ENCODE data around the gene RPH3AL.

Gene RPH3AL

DNA sequence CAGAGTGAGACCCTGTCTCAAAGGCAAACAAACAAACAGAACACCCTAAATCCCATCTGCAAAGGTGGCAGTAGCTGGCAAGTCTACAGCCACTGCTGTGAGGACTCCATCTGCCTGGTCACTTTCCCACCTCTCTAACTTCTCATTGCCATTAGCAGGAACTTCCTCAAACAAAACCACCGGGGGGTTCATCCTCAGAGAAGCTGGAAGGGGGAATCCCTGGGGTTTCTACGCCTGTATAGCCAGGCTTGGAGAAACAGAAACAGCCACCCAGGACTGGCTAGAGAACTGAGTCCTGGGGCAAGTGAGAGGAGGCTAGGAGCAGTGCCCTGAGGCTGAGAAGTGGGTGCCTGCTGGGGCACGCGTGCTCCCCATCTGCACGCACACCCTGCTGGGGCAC, 7.3 kb downstream of the RPH3AL start:
- H3K4me3 ChIP-seq (ENCODE audit: low read length) = no peak overlapping the region
- DNase-seq (ENCODE audit: low read depth) = no peak
- TF ChIP-seq, protein P1, sequence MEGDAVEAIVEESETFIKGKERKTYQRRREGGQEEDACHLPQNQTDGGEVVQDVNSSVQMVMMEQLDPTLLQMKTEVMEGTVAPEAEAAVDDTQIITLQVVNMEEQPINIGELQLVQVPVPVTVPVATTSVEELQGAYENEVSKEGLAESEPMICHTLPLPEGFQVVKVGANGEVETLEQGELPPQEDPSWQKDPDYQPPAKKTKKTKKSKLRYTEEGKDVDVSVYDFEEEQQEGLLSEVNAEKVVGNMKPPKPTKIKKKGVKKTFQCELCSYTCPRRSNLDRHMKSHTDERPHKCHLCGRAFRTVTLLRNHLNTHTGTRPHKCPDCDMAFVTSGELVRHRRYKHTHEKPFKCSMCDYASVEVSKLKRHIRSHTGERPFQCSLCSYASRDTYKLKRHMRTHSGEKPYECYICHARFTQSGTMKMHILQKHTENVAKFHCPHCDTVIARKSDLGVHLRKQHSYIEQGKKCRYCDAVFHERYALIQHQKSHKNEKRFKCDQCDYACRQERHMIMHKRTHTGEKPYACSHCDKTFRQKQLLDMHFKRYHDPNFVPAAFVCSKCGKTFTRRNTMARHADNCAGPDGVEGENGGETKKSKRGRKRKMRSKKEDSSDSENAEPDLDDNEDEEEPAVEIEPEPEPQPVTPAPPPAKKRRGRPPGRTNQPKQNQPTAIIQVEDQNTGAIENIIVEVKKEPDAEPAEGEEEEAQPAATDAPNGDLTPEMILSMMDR (IDR thresholded peaks at IDR 0.05; ENCODE audit: insufficient read depth, low read depth, low read length, missing control alignments) = no peak

DNA sequence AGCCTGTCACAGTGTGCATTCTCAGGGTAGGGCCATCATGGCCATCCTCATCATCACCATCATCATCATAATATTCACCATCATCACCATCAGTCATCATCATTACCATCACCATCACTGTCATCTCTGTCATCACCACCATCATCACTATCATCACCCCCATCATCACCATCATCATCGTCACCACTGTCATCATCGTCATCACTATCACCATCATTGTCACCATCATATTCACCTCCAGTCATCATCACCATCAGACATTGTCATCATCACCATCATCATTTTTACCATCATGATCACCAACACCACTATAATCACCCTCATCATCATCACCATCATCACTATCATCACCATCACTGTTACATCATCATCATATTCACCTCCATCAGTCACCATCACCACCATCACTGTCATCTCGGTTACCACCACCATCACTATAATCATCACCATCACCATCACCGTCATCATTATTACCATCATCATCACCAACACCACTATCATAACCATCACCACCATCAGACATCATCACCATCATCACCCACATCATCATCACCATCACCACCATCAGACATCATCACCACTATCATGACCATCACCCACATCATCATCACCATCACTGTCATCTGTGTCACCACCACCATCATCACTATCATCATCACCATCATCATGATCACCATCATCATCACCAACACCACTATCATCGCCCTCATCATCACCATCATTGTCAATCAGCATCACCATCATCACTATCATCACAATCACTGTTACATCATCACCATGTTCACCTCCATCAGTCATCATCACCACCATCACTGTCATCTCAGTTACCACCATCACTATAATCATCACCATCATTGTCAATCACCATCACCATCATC, 8.5 kb downstream of the RPH3AL start:
- TF ChIP-seq, protein P1 (IDR thresholded peaks at IDR 0.05; ENCODE audit: insufficient read depth, low read depth, low read length, missing control alignments) = no peak
- DNase-seq (ENCODE audit: low read depth) = no peak
- H3K4me3 ChIP-seq (ENCODE audit: low read length) = no peak overlapping the region

DNA sequence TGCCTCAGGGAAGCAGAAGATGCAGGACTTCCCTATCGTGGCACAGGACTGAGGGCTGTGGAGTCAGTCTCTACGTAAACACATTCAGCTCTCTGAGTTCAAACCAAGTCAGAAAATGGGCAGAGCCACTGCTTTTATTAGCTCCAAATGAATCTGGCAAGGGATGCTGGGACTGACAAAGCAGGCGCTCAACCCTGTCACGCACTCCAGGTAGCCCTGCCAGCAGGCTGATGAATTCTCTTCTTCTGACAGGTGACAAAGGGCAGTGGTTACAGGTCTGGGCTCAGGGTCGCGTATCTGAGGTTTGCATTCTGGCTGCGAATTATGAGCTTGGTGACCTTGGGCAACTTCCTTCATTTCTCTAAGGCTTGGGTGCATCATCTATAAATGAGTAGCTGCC, 9.4 kb downstream of the RPH3AL start:
- H3K4me3 ChIP-seq (ENCODE audit: low read length) = no peak overlapping the region
- DNase-seq (ENCODE audit: low read depth) = no peak
- TF ChIP-seq, protein P1 (IDR thresholded peaks at IDR 0.05; ENCODE audit: insufficient read depth, low read depth, low read length, missing control alignments) = no peak

DNA sequence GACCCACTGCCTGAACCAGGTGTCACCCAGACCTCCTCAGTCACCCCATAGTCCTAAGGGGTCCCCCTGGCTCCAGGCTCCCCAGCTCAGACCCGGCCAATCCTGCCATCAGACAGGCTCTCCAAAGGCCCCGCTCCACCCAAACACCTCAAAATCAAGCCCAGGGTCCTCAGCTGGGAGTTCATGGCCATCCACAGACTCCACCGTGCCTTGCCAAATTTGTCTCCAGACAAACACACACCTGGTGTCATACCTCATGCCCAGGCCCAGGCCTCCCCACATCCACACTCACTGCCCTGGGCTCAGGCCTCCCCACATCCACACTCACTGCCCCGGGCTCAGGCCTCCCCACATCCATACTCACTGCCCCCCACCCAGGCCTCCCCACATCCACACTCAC, 12.5 kb downstream of the RPH3AL start:
- no peak overlapping the region for H3K4me3 ChIP-seq (ENCODE audit: low read length)
- TF ChIP-seq, protein P1 (IDR thresholded peaks at IDR 0.05; ENCODE audit: insufficient read depth, low read depth, low read length, missing control alignments) = no peak
- DNase-seq (ENCODE audit: low read depth) = no peak

DNA sequence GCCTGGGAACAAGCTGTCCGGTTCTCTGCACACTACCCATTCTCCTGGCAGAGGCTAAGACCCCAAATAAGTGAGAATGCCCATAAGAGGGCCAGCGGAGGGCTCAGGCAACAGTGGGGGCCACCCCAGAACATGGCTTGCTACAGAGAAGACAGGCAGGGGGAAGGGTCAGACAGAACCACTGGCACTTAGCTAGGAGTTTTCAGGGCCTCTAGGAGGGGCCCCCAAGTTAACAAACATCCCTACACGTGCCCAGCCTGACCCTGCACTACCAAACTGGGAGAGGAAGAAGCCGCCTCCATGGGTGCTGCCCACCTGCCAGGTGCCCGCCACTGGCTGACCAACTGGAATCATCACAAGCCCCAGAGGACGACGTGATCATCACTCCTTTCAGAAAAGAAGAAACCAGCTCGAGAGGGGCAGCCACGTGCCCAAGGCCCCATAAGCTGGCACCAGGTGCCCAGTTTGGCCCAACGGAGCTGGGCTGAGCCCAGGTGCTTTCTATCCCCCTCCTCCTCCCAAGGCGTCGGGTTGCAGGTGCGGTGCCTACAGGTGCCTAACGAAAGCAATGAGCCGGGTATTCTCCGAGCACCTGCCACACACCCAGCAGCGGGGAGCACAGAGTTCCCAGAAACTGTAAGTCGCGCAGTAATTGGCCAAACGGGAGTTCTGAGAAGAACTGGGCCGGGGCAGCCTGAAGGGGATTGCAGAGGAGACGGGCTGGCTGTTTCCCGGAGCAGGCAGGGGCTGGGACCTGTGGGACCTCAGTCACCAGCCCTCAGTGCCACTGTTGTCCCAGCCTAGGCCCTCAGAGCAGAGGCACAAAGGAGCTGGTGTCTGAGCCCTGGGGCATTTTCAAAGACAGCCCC, 13.2 kb downstream of the RPH3AL start:
- TF ChIP-seq, protein P1 (IDR thresholded peaks at IDR 0.05; ENCODE audit: insufficient read depth, low read depth, low read length, missing control alignments) = no peak
- no peak overlapping the region for H3K4me3 ChIP-seq (ENCODE audit: low read length)
- no peak for DNase-seq (ENCODE audit: low read depth)

DNA sequence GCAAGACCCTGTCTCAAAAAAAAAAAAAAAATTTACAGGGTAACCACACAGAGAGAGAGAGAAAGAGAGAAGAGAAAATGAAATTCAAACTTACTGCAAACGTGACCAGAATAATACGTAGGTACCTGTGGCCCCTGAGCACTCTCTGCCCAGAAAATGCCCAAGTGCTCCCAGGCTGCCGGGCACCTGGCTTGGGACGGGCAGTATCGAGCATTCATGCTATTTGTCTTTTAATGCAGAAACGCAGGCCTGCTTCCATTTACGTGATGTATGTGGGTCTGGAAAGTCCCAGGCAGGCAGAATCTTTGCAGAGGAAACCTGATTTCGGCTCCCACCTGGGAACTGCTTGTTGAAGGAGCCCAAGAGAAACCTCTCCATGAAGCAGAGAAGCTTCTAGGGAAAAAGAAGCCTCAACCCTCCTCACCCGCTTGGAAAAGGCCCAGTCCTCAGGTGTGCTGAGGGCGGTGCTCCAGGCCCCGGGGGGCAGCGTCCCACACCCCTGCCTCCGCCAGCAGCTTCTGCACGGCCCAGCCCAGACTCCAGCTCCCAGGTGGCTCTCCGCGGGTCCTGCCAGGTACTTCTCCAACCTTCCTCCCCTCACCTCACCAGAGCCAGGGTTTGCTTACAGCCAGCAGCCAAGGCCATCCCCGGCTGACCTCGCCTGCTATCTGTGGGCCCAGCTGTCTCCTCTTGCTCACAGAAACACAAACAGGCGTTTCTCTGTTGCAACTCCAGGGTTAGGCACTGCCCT, 14.0 kb downstream of the RPH3AL start:
- DNase-seq (ENCODE audit: low read depth) = no peak
- TF ChIP-seq, protein P1 (IDR thresholded peaks at IDR 0.05; ENCODE audit: insufficient read depth, low read depth, low read length, missing control alignments) = no peak
- H3K4me3 ChIP-seq (ENCODE audit: low read length) = no peak overlapping the region

Measured in epithelial cell of esophagus (primary cell).